K562 treated with DMSO at 1 percent for 24 hours (cell line): ENCODE results near the gene LUC7L. TPM values are rescaled to one million over a fixed set of nuclear protein-coding genes. Genes with fewer than 3 reads are reported as not detected.

Source experiments
- total RNA-seq: library from RNA; unstranded; fragments of 300-600 nt; gene quantifications from 2 replicates; pipeline ENCODE4 v1.2.3, GENCODE V29; 2022; ENCODE audit warnings: low read depth; ENCODE audit not compliant: insufficient read depth

Gene LUC7L
- total RNA-seq: 32.0 and 39.7 TPM in 2 replicates

GRCh38 chr16:228852-229730 is at the start of gene LUC7L:
LUC7L (minus strand) TSS chr16:229449; CDS start chr16:229339, 110 bp downstream.

GRCh38 chr16:275786-276232 is 46.6 kb upstream of the LUC7L start, which contains the start of gene RGS11:
RGS11 (minus strand) TSS chr16:275944; CDS start chr16:275911, 33 bp downstream.

GRCh38 chr16:234468-235305 is 5.4 kb upstream of the LUC7L start, which contains the start of gene FAM234A:
FAM234A (plus strand) TSS chr16:234821; CDS start chr16:254414, 19,593 bp downstream.

GRCh38 chr16:180101-180675 is 49.1 kb downstream of the LUC7L start, which contains the start of gene HBQ1:
HBQ1 (plus strand) TSS chr16:180459; CDS start chr16:180487, 28 bp downstream.

GRCh38 chr16:176477-177382 is 52.5 kb downstream of the LUC7L start, which contains the start of gene HBA1:
HBA1 (plus strand) TSS chr16:176680; CDS start chr16:176717, 37 bp downstream.

GRCh38 chr16:172374-172941 is 56.8 kb downstream of the LUC7L start, which contains the start of gene HBA2:
HBA2 (plus strand) TSS chr16:172876; CDS start chr16:172913, 37 bp downstream.

GRCh38 chr16:165539-166374 is 63.5 kb downstream of the LUC7L start, which contains the start of gene HBM:
HBM (plus strand) TSS chr16:165978; CDS start chr16:165998, 20 bp downstream.

GRCh38 chr16:152141-153128 is 76.8 kb downstream of the LUC7L start, which contains the start of gene HBZ:
HBZ (plus strand) TSS chr16:152644; CDS start chr16:152910, 266 bp downstream.

Other genes with a start within 250 kb of the LUC7L start
- 35.0 and 37.9 TPM in 2 replicates for gene POLR3K, start 175.8 kb downstream of the LUC7L start, total RNA-seq
- gene SNRNP25, start 175.6 kb downstream of the LUC7L start, total RNA-seq: 77.2 and 84.6 TPM in 2 replicates
- gene RHBDF1, start 156.8 kb downstream of the LUC7L start, total RNA-seq: 7.8 and 10.0 TPM in 2 replicates
- gene MPG, start 151.2 kb downstream of the LUC7L start, total RNA-seq: 137 and 140 TPM in 2 replicates
- 57.2 and 57.4 TPM in 2 replicates for gene NPRL3, start 90.8 kb downstream of the LUC7L start, total RNA-seq
- gene HBZ, start 76.8 kb downstream of the LUC7L start, total RNA-seq: 91.3 and 104 TPM in 2 replicates
- not detected in 2 replicates for gene HBM, start 63.5 kb downstream of the LUC7L start, total RNA-seq
- 164 and 196 TPM in 2 replicates for gene HBA2, start 56.6 kb downstream of the LUC7L start, total RNA-seq
- gene HBA1, start 52.8 kb downstream of the LUC7L start, total RNA-seq: 610 and 805 TPM in 2 replicates
- gene HBQ1, start 49.0 kb downstream of the LUC7L start, total RNA-seq: 62.5 and 62.7 TPM in 2 replicates
- 121 and 124 TPM in 2 replicates for gene FAM234A, start 5.4 kb upstream of the LUC7L start, total RNA-seq
- gene RGS11, start 46.5 kb upstream of the LUC7L start, total RNA-seq: not detected in 2 replicates
- gene ARHGDIG, start 51.1 kb upstream of the LUC7L start, total RNA-seq: not detected in 2 replicates
- not detected in 2 replicates for gene PDIA2, start 53.7 kb upstream of the LUC7L start, total RNA-seq
- 43.7 and 44.5 TPM in 2 replicates for gene AXIN1, start 123.3 kb upstream of the LUC7L start, total RNA-seq
- 122 and 140 TPM in 2 replicates for gene MRPL28, start 141.1 kb upstream of the LUC7L start, total RNA-seq
- gene PGAP6, start 152.5 kb upstream of the LUC7L start, total RNA-seq: 124 and 139 TPM in 2 replicates
- 154 and 165 TPM in 2 replicates for gene NME4, start 167.8 kb upstream of the LUC7L start, total RNA-seq
- 56.3 and 58.3 TPM in 2 replicates for gene DECR2, start 172.4 kb upstream of the LUC7L start, total RNA-seq
- 25.0 and 30.8 TPM in 2 replicates for gene RAB11FIP3, start 196.2 kb upstream of the LUC7L start, total RNA-seq